MM.1S (cell line): Measurements from ENCODE around the gene CFAP119.

Experiments used
- DNase-seq: peaks from one replicate; pipeline ENCODE4 v3.0.0-alpha.2; 2015
- H2AFZ ChIP-seq: fragments of 300-600 bp; sonication (generic); 2 replicates; pipeline ENCODE4 v1.6.0; 2016; ENCODE audit warnings: antibody characterized with exemption, low read length
- H3F3A ChIP-seq: fragments of 300-600 bp; sonication (generic); 2 replicates; pipeline ENCODE4 v1.6.1; 2016; ENCODE audit warnings: mild to moderate bottlenecking, antibody characterized with exemption, low read length, moderate library complexity, mixed read lengths; ENCODE audit not compliant: insufficient read depth
- H3K27ac ChIP-seq: fragments of 300-600 bp; sonication (generic); 2 replicates; pipeline ENCODE4 v1.5.1; 2016; ENCODE audit warnings: mild to moderate bottlenecking, low read length
- H3K27me3 ChIP-seq: fragments of 300-600 bp; sonication (generic); replicated peaks from 2 replicates; pipeline ENCODE4 v1.6.0; 2016; ENCODE audit warnings: low read length; ENCODE audit not compliant: insufficient read depth
- H3K36me3 ChIP-seq: fragments of 300-600 bp; sonication (generic); replicated peaks from 2 replicates; pipeline ENCODE4 v1.6.1; 2016; ENCODE audit warnings: mild to moderate bottlenecking, low read length, mixed read lengths; ENCODE audit not compliant: insufficient read depth
- H3K4me1 ChIP-seq: fragments of 300-600 bp; sonication (generic); 2 replicates; pipeline ENCODE4 v1.6.1; 2016; ENCODE audit warnings: low read length, mixed read lengths
- H3K4me2 ChIP-seq: fragments of 300-600 bp; sonication (generic); 2 replicates; pipeline ENCODE4 v1.6.0; 2016; ENCODE audit warnings: low read depth, low read length
- H3K4me3 ChIP-seq: fragments of 300-600 bp; sonication (generic); 2 replicates; pipeline ENCODE4 v1.5.1; 2016; ENCODE audit warnings: low read length, mixed read lengths
- H3K79me2 ChIP-seq: fragments of 300-600 bp; sonication (generic); 2 replicates; pipeline ENCODE4 v1.6.1; 2016; ENCODE audit warnings: mixed run types, low read length, mixed read lengths
- H3K9ac ChIP-seq: fragments of 300-600 bp; sonication (generic); 2 replicates; pipeline ENCODE4 v1.6.1; 2016; ENCODE audit warnings: low read length, mixed read lengths
- H3K9me2 ChIP-seq: fragments of 300-600 bp; sonication (generic); replicated peaks from 2 replicates; pipeline ENCODE4 v1.6.1; 2016; ENCODE audit warnings: mild to moderate bottlenecking, low read length, mixed read lengths; ENCODE audit not compliant: insufficient read depth
- H3K9me3 ChIP-seq: fragments of 300-600 bp; sonication (generic); replicated peaks from 2 replicates; pipeline ENCODE4 v1.6.1; 2016; ENCODE audit warnings: mild to moderate bottlenecking, low read length, mixed read lengths; ENCODE audit not compliant: insufficient read depth
- H4K20me1 ChIP-seq: fragments of 300-600 bp; sonication (generic); 2 replicates; pipeline ENCODE4 v1.6.1; 2016; ENCODE audit warnings: mild to moderate bottlenecking, low read length, moderate library complexity, mixed read lengths; ENCODE audit not compliant: insufficient read depth
- EZH2 ChIP-seq: fragments of 300-600 bp; sonication (generic); optimal IDR thresholded peaks from 2 replicates; pipeline ENCODE3; 2017; ENCODE audit warnings: low read depth, mild to moderate bottlenecking, antibody characterized with exemption, low read length, mixed read lengths
- EZH2phosphoT487 ChIP-seq: fragments of 300-600 bp; sonication (generic); IDR thresholded peaks from 2 replicates; pipeline ENCODE4 v1.6.1; 2018; ENCODE audit warnings: antibody characterized with exemption, low read length
- TF ChIP-seq, protein P1 (sequence below): fragments of 300-600 bp; sonication (generic); IDR thresholded peaks from 2 replicates; pipeline ENCODE4 v1.5.1; 2016; ENCODE audit warnings: antibody characterized with exemption, low read length, mixed read lengths

CFAP119 gene

DNA sequence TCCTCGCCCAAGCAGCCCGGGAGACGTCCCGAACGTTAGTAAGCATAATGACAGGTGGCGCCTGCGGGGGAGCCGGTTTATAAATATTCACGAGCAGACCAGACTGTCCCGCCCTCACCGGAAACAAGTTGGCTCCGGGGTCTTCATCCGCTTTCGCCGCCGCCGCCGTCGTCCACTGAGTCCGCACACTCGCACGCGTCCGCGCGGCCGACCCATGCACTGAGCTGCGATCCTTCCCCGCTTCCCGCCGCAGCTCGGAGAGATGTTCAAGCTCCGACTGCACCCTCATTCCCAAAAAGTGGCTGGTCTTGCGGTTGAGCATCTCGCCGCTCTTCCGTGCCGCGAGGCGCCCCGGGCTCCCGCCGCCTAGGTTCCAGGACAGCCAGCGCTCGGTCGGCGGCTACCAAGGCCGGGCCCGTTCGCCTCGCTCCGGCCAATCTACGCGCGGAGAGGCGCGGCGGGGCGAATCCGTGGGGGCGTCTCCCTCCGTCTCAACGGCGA, 385 bp downstream of the CFAP119 start:
- Histone ChIP-seq H4K20me1 (no peaks in the 10 kb centered on the region), H3K9me2 (no peaks in the 10 kb centered on the region), H3K36me3 (peaks cover 4% of the 10 kb centered on the region; the same call in 1 of the 2 replicates), H3F3A (no peaks in the 10 kb centered on the region), H3K4me2 (peak overlapping the region; percentile 72), H3K4me3 (peak overlapping the region; percentile 83), H3K27ac (peak overlapping the region; percentile 31; the same call in 1 of the 2 replicates), H3K9ac (peak overlapping the region; percentile 80), H3K27me3 (no peaks in the 10 kb centered on the region), H2AFZ (peak overlapping the region; percentile 91), H3K9me3 (no peaks in the 10 kb centered on the region), H3K79me2 (peaks cover 25% of the 10 kb centered on the region), H3K4me1 (peaks cover 17% of the 10 kb centered on the region)
- peak; percentile 48 for DNase-seq
- TF ChIP-seq, protein P1, sequence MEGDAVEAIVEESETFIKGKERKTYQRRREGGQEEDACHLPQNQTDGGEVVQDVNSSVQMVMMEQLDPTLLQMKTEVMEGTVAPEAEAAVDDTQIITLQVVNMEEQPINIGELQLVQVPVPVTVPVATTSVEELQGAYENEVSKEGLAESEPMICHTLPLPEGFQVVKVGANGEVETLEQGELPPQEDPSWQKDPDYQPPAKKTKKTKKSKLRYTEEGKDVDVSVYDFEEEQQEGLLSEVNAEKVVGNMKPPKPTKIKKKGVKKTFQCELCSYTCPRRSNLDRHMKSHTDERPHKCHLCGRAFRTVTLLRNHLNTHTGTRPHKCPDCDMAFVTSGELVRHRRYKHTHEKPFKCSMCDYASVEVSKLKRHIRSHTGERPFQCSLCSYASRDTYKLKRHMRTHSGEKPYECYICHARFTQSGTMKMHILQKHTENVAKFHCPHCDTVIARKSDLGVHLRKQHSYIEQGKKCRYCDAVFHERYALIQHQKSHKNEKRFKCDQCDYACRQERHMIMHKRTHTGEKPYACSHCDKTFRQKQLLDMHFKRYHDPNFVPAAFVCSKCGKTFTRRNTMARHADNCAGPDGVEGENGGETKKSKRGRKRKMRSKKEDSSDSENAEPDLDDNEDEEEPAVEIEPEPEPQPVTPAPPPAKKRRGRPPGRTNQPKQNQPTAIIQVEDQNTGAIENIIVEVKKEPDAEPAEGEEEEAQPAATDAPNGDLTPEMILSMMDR: no peak
- no peak for TF ChIP-seq EZH2
- TF ChIP-seq EZH2phosphoT487: no peak

DNA sequence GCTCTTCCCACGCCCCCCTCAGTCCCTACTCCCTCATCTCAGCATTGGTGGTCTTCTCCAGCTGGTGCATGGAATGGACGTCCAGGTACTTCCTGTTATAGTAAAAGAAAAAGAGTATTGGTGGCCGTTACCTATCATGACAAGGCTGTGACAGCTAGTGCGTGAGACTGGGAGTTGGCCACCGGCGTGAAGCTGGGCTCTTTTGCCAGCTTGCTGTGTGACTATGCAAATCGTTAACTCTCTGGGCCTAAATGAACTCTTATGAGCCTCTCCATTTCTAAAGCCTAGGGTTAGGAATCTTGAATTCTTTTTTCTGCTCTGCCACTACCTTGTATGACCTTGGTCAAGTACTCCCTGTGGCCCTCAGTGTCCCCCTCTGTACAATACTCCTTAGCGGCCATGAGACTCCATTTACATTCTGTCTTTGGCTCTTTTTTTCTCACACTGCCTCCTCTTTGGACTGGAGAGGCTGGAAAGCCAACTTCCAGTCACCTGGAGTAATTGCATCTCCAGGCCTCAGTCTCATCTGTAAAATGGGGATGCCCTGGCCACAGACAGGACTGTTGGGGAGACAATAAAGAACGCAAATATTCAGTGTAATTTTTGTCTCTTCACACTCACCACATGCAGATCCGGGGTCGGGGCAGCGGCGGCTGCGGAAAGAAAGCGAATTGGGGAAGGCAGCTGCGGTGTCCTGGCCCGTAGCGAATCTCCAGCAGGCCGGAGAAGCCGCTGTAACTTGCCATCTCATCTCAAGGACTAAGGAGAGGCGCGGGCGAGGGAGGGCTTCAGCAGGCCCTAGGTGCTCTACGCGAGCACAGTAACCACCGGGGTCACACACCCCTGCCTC, 1.1 kb downstream of the CFAP119 start:
- peaks cover 4% of the 10 kb centered on the region; the same call in 1 of the 2 replicates for H3K36me3 ChIP-seq

DNA sequence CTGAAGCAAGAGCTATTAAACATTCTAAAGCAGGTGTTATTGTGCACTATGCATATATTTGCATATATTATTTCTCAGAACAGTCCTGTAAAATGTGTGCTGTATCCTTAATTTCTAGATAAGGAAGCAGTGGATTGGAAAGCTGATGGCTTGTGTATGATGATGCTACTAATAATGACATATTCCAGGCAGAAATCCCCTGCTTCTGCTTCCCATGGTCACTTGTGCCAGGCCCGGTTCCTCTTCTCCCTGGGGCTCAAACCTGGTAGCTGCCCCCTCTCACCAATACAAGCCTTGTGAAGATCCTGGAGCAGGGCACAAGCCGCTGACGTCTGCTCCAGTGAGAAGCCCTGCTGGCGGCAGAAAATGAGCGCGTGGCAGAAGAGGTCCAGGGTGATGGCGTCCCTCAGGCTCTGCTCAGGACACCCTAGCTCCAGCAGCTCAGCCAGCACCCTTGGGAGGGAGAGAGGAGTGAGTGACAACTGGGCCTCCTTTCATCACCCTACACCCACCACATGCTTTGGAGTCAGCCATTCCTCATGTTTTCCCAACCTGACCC, 1.8 kb downstream of the CFAP119 start:
- no peak for DNase-seq
- no peaks in the 10 kb centered on the region for H3K9me2 ChIP-seq
- H3K4me3 ChIP-seq: no peak overlapping the region
- peaks cover 4% of the 10 kb centered on the region; the same call in 1 of the 2 replicates for H3K36me3 ChIP-seq
- H3K9ac ChIP-seq: no peak overlapping the region
- TF ChIP-seq, protein P1: no peak
- no peak for TF ChIP-seq EZH2
- no peak for TF ChIP-seq EZH2phosphoT487
- peak overlapping the region; percentile 72; the same call in 1 of the 2 replicates for H3K4me2 ChIP-seq
- H3K9me3 ChIP-seq: no peaks in the 10 kb centered on the region
- no peak overlapping the region for H3K27ac ChIP-seq
- H3K4me1 ChIP-seq: peaks cover 17% of the 10 kb centered on the region
- H3F3A ChIP-seq: no peaks in the 10 kb centered on the region
- H3K27me3 ChIP-seq: no peaks in the 10 kb centered on the region
- H2AFZ ChIP-seq: no peak overlapping the region
- no peaks in the 10 kb centered on the region for H4K20me1 ChIP-seq
- H3K79me2 ChIP-seq: peaks cover 25% of the 10 kb centered on the region

More for the DNA sequence above, 1.1 kb downstream of the CFAP119 start:
- DNase-seq: no peak
- Histone ChIP-seq H3K4me1 (peaks cover 17% of the 10 kb centered on the region), H4K20me1 (no peaks in the 10 kb centered on the region), H3K27me3 (no peaks in the 10 kb centered on the region), H3F3A (no peaks in the 10 kb centered on the region), H3K9me3 (no peaks in the 10 kb centered on the region), H3K9me2 (no peaks in the 10 kb centered on the region), H3K4me2 (peak overlapping the region; percentile 72), H3K9ac (peak overlapping the region; percentile 80; the same call in 1 of the 2 replicates), H2AFZ (peak overlapping the region; percentile 91), H3K79me2 (peaks cover 25% of the 10 kb centered on the region), H3K27ac (peak overlapping the region; percentile 31; the same call in 1 of the 2 replicates), H3K4me3 (peak overlapping the region; percentile 83)
- TF ChIP-seq EZH2phosphoT487 (no peak), EZH2 (no peak)
- TF ChIP-seq, protein P1: no peak
